OCI-M1 (cell line): ENCODE results near the gene ZNF724.
"Not testable (repeated sequence)": the region's sequence is repeated elsewhere in the genome, so short reads cannot be mapped to it uniquely, and the experiment has no call there.

Experiments used
- DNase-seq: peaks from one replicate; lab custom pipeline; 2025; lab: John Stamatoyannopoulos, UW

The ZNF724 gene

DNA sequence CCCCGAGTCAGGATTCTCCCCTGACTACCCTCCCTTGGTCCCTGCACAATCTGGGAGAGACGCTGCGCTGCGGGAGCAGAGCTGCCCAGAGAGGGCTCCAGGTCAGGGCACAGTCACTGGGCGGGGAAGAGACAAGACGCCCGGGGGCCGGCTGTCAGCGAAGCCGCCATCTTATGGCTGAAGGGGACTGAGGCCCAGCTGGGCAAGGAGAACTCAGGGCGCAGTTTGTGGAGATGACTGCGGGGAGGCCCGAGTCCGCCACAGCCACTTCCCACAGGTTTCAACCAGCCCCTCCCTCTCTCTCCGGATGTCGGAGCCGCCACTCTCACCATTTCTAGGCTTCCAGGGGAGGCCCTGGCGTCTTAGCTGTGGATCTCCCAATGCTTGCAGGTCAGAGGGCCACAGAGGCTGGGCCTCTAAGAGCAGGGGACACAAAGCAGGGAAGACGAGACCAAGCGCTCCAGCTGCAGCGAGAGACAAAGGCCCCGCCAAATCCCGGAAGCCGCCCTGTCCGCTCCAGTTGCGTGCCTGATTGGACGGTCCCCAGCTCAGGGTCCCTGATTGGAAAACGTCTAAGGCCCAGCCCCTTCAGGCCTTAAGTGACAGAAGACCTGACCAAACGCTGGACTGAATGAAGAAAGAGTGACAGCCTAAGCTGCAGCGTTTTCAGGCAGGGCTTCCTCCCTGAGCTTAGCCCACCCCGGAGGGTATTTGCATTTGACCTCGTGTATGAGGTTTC lies at the start of gene ZNF724:
Gene ZNF724, minus strand, starts transcription at position 484 of the 739 bp plus-strand sequence. Its CDS starts 152 bp downstream, at position 332.
- peak; percentile 98 for DNase-seq

GRCh38 chr19:23294141-23294540 lies 43.9 kb upstream of the ZNF724 start:
- DNase-seq, result no peak

DNA sequence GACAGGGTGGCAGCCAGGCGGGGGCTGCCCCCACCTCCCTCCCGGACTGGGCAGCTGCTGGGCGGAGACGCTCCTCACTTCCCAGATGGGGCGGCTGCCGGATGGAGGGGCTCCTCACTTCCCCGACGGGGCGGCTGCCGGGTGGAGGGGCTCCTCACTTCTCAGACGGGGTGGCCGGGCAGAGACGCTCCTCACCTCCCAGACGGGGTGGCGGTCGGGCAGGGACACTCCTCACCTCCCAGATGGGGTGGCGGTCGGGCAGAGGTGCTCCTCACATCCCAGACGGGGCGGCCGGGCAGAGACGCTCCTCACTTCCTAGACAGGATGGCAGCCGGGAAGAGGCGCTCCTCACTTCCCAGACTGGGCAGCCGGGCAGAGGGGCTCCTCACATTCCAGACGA lies 39.8 kb upstream of the ZNF724 start:
- DNase-seq, result not testable (repeated sequence)

DNA sequence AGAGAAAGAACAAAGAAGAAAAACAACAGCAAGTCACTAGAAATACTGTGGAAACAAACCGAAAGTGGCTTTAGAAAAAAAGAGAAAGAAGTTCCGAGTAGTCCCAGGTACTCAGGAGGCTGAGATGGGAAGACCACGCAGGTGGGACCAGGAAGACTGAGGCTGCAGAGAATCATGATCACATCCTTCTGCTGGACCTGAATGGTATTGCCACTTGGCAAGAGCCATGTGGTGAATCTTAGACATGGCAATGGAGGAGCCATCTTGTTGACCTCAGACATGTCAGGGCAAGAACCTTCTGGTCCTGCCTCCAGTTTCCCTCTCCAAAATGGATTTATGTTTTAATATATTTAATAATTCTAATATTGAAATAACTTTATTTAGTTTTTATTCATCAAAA lies 37.4 kb upstream of the ZNF724 start:
- no peak for DNase-seq

- DNase-seq, result no peak
These were observed 36.3 kb upstream of the ZNF724 start for GRCh38 chr19:23286477-23286876.

GRCh38 chr19:23285948-23286347 lies 35.8 kb upstream of the ZNF724 start:
- DNase-seq, result no peak

DNA sequence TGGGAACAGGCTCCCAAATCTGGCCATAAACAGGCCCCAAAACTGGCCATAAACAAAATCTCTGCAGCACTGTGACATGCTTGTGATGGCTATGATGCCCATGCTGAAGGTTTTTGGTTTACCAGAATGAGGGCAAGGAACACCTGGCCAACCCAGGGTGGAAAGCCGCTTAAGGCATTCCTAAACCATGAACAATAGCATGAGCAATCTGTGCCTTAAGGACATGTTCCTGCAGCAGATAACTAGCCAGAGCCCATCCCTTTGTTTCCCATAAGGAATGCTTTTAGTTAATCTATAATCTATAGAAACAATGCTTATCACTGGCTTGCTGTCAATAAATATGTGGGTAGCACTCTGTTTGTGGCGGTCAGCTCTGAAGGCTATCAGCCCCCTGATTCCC lies 35.1 kb upstream of the ZNF724 start:
- not testable (repeated sequence) for DNase-seq

GRCh38 chr19:23283925-23284324 lies 33.7 kb upstream of the ZNF724 start:
- DNase-seq, result peak; percentile 65

DNA sequence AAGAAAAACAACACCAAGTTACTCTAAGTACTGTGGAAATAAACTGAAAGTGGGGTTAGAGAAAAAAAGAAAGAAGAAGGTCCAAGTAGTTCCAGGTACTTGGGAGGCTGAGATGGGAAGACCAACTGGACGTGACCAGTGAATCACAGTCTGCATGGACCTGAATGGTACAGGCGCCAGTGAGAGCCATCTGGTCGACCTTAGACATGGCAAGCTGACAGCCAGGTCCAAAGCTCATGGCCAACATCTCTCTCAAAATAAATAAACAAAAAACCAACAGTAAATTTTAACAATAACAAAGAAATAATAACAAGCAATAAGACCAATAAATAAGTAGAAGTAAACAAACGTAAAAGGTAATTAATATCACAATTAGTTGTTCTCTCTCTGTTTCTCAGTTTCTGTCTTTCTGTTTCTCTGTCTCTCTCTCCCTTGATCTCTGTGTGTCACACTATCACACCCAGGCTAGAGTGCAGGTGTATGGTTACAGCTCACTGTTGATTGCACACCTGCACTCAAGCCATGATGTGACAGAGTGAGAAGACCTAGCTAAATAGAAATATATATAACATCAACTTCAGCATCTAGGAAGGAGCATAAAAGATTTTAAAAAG lies 31.6 kb upstream of the ZNF724 start:
- no peak for DNase-seq

GRCh38 chr19:23278118-23278517 lies 27.9 kb upstream of the ZNF724 start:
- not testable (repeated sequence) for DNase-seq

GRCh38 chr19:23273590-23274412 lies 23.6 kb upstream of the ZNF724 start:
- DNase-seq, result peak; percentile 96

DNA sequence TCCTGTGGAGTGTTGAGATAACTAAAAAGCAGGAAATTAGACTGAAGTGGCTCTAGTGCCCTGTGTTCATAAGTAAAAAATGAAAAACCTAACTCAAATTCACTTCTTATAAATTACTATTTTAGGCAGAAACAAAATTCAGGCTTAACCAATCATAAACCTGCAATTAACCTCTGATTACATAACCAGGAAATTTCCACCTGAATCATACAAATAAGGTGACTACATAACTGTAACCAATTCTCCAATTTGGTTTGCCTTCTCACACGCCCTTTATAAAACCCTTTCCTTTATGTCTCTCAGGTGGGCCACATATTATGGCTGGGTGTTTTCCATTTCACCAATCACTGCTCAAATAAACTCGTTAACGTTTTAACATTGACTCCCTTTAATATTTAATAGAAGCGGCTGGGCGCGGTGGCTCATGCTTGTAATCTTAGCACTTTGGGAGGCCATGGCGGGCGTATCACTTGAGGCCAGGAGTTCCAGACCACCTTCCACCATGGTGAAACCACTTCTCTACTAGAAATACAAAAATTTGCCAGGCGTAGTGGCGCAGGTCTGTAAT lies 22.9 kb upstream of the ZNF724 start:
- DNase-seq, result no peak

GRCh38 chr19:23263870-23264590 lies 13.8 kb upstream of the ZNF724 start:
- peak; percentile 80 for DNase-seq

DNA sequence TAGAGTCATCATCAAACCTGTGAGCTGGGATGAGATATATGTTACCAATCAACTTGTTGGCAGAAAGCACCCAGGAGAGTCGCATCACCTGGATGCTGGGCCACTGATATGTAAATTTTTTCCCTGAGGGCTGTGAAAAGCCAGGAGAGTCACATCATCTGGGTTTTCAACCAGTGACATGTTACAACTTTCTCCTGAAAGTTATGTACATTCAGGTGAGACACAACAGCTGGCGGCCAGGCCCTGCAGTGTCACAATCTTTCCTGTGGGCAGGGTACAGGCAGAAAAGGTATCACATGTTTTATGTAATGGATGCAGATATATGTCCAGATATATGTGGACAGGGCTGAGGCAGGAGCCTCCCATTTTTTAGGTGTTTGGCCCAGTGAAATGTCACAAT lies 13.2 kb upstream of the ZNF724 start:
- no peak for DNase-seq

- no peak for DNase-seq
These were observed 12.7 kb upstream of the ZNF724 start for GRCh38 chr19:23262920-23263319.

DNA sequence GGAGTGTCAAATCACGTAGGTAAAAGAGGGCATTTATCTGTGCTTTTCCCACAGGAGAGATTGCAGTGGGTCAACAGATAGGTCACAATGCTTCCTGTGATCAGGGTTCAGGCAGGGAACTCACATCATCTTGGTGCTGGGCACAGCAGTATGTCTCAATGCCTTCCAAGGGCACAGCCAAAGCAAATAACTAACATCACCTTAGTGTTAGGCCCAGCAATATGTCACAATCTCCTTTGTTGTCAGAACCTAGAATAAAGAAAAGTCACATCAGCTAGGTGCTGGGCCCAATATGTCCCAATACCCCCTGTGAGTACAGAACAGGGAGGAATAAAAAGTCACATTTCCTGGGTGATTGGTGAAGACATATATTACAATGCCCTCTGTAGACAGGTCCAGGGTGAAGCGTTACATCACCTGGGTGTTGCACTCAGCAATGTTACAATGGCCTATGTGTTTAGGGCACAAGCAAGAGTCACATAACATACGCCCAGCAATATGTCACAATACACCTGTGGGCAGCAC lies 11.4 kb upstream of the ZNF724 start:
- no peak for DNase-seq

GRCh38 chr19:23260956-23261355 lies 10.8 kb upstream of the ZNF724 start:
- no peak for DNase-seq

DNA sequence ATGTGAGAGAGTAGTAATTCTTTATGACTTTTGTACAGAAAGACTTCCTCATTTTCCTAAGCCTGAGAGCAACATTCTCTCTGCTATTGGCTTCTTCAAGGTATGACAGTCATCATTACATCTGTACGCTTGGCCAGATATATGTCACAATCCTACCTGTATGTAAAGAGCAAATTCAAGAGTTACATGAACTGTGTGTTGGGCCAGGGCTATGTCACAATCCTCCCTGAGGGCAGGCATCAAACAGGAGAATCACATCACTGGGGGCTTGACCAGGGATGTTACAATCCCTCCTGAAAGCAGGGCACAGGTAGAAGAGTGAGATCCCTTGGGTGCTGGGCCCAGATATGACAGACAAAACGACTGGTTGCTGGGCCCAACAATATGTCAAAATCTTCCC lies 9.8 kb upstream of the ZNF724 start:
- no peak for DNase-seq

GRCh38 chr19:23255700-23256099 lies 5.5 kb upstream of the ZNF724 start:
- no peak for DNase-seq

GRCh38 chr19:23254141-23254910 lies 4.1 kb upstream of the ZNF724 start:
- peak; percentile 5 for DNase-seq

DNA sequence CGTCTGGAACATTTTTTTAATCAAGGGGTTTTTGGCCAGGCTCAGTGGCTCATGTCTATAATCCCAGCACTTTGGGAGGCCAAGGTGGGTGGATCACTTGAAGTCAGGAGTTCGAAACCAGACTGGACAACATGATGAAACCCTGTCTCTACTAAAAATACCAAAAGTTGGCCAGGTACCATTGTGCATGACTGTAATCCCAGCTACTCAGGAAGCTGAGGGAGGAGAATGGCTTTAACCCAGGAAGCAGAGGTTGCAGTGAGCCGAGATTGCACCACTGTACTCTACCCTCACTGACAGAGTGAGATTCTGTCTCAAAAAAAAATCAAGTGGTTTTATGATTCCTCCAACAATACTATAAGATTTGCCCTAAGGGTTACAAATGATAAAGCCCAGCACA lies 3.1 kb upstream of the ZNF724 start:
- not testable (repeated sequence) for DNase-seq
